Thyroid gland (tissue), 4 donors: ENCODE data around the gene GPC5.

Experiments used
- POLR2A ChIP-seq, 2 donors: fragments of 450-650 bp; IDR thresholded peaks; one replicate each; pipeline ENCODE4 v1.6.1; 2017; ENCODE audit warnings: antibody characterized with exemption in 2 of 2, mild to moderate bottlenecking in 2 of 2, moderate library complexity in 1 of 2
- TF ChIP-seq, protein P1 (sequence below), 6 experiments: fragments of 200-600 bp in 3 of 6; fragments of 450-650 bp in 3 of 6; sonication (generic) in 3 of 6; IDR thresholded peaks; one replicate each; pipeline ENCODE4 v1.5.1; 2016 to 2019; ENCODE audit warnings: antibody characterized with exemption in 6 of 6, mild to moderate bottlenecking in 2 of 6, inconsistent platforms in 1 of 6, moderate library complexity in 1 of 6

- TF ChIP-seq, protein P1, sequence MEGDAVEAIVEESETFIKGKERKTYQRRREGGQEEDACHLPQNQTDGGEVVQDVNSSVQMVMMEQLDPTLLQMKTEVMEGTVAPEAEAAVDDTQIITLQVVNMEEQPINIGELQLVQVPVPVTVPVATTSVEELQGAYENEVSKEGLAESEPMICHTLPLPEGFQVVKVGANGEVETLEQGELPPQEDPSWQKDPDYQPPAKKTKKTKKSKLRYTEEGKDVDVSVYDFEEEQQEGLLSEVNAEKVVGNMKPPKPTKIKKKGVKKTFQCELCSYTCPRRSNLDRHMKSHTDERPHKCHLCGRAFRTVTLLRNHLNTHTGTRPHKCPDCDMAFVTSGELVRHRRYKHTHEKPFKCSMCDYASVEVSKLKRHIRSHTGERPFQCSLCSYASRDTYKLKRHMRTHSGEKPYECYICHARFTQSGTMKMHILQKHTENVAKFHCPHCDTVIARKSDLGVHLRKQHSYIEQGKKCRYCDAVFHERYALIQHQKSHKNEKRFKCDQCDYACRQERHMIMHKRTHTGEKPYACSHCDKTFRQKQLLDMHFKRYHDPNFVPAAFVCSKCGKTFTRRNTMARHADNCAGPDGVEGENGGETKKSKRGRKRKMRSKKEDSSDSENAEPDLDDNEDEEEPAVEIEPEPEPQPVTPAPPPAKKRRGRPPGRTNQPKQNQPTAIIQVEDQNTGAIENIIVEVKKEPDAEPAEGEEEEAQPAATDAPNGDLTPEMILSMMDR (IDR thresholded peaks at IDR 0.05): peak in 1 of 6 experiments; percentile 6
- TF ChIP-seq POLR2A (IDR thresholded peaks at IDR 0.05): no peak
These were observed 418.8 kb downstream of the GPC5 start for GRCh38 chr13:91817250-91817649.
